Measurements from ENCODE around the gene COA1. TPM values are rescaled to one million over a fixed set of nuclear protein-coding genes. Genes with fewer than 3 reads are reported as not detected.
"Not testable (repeated sequence)": the region's sequence is repeated elsewhere in the genome, so short reads cannot be mapped to it uniquely, and the experiment has no call there.

COA1 gene, protein sequence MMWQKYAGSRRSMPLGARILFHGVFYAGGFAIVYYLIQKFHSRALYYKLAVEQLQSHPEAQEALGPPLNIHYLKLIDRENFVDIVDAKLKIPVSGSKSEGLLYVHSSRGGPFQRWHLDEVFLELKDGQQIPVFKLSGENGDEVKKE
- total RNA-seq: 10 to 100 TPM; 20.5 to 59.1 (median 42.3) TPM

DNA sequence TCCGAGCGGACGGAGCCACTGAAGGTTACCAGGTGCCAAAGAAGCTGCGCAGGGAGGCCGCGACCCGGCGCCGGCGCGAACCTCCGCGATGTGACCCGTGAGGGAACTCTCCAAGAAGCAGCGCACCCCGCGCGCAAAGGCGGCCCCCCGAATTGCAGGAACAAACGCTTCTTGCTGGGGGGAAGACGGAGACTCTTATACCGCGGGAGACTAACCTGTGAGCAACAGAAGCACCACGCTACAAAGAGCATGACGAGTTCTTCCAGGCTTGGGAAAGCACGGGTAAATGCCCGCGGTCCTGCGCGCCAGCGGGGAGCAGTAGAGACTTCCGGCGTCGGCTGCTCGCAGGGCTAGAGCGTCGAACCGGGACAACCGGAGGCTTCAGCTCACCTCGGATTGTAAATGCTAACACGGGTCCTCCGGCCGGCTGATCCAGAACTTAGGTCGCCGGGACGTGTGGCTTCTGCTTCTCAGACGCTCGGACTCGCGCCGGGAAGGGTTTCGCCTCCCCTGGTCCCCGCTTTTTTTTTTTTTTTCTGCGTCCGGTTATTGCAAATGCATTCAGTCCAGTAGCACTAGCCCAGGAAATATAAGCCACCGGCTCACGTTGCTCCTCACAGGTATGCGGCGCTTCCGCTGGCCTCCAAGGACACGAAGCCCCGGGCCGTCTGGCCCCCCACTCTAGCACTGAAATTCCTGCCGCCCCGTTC lies at the start of gene COA1:
TSS of gene COA1 (minus strand) at position 310 of the 710 bp plus-strand sequence. CDS start 80,909 bp downstream, outside the sequence.
- Histone ChIP-seq H3K36me3 (no peaks in the 10 kb centered on the region), H3K4me1 (peaks cover 0 to 51% (median 5%) of the 10 kb centered on the region in 3 donors), H3K27me3 (no peaks in the 10 kb centered on the region), H3K4me3 (peak within 1 kb of the TSS; percentile 72 to 96 (median 76)), H3K27ac (peak within 1 kb of the TSS; percentile 80 to 92 (median 87)), H3K9me3 (no peaks in the 10 kb centered on the region)
- WGBS, 2 donors: 0 to 1% methylated on average over 19 to 39 of the region's 66 CpGs
- intact Hi-C loops (cut with DNase I): loop anchor here (10.0 kb wide), 1 partner anchor 105 kb away; no protein-coding TSS in a partner anchor
- peak; percentile 42 for DNase-seq
- TF ChIP-seq, protein P1, sequence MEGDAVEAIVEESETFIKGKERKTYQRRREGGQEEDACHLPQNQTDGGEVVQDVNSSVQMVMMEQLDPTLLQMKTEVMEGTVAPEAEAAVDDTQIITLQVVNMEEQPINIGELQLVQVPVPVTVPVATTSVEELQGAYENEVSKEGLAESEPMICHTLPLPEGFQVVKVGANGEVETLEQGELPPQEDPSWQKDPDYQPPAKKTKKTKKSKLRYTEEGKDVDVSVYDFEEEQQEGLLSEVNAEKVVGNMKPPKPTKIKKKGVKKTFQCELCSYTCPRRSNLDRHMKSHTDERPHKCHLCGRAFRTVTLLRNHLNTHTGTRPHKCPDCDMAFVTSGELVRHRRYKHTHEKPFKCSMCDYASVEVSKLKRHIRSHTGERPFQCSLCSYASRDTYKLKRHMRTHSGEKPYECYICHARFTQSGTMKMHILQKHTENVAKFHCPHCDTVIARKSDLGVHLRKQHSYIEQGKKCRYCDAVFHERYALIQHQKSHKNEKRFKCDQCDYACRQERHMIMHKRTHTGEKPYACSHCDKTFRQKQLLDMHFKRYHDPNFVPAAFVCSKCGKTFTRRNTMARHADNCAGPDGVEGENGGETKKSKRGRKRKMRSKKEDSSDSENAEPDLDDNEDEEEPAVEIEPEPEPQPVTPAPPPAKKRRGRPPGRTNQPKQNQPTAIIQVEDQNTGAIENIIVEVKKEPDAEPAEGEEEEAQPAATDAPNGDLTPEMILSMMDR (IDR thresholded peaks at IDR 0.05): peak in 1 of 6 experiments; percentile 32
- TF ChIP-seq POLR2A (IDR thresholded peaks at IDR 0.05): peak in 1 of 4 donors; percentile 37

DNA sequence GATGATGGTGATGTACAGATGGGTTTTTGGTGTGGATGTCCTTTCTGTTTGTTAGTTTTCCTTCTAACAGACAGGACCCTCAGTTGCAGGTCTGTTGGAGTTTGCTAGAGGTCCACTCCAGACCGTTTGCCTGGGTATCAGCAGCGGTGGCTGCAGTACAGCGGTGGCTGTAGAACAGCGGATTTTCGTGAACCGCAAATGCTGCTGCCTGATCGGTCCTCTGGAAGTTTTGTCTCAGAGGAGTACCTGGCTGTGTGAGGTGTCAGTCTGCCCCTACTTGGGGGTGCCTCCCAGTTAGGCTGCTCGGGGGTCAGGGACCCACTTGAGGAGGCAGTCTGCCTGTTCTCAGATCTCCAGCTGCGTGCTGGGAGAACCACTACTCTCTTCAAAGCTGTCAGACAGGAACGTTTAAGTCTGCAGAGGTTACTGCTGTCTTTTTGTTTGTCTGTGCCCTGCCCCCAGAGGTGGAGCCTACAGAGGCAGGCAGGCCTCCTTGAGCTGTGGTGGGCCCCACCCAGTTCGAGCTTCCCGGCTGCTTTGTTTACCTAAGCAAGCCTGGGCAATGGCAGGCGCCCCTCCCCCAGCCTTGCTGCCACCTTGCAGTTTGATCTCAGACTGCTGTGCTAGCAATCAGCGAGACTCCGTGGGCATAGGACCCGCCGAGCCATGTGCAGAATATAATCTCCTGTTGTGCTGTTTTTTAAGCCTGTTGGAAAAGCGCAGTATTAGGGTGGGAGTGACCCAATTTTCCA lies 49.1 kb upstream of the COA1 start:
- Histone ChIP-seq H3K4me1 (peaks cover 0 to 36% (median 4%) of the 10 kb centered on the region in 3 donors), H3K36me3 (peaks cover 0 to 18% (median 0%) of the 10 kb centered on the region in 3 donors), H3K27ac (peak overlapping the region; percentile 44 to 87 (median 76)), H3K4me3 (peak overlapping the region in 3 of 4 donors; percentile 3 to 43 (median 18))
- TF ChIP-seq, protein P1 (IDR thresholded peaks at IDR 0.05): peak in 2 of 6 experiments; percentile 10 to 29
- intact Hi-C loops (cut with DNase I); H3K27me3 ChIP-seq; DNase-seq; H3K9me3 ChIP-seq: not testable (repeated sequence)
- 60 to 88% methylated on average over 1 to 8 of the region's 18 CpGs for WGBS, 2 donors

DNA sequence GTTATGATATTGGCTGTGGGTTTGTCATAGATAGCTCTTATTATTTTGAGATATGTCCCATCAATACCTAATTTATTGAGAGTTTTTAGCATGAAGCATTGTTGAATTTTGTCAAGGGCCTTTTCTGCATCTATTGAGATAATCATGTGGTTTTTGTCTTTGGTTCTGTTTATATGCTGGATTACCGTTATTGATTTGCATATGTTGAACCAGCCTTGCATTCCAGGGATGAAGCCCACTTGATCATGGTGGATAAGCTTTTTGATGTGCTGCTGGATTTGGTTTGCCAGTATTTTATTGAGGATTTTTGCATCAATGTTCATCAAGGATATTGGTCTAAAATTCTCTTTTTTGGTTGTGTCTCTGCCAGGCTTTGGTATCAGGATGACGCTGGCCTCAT lies 45.9 kb upstream of the COA1 start:
- H3K27ac ChIP-seq; intact Hi-C loops (cut with DNase I); H3K9me3 ChIP-seq; H3K27me3 ChIP-seq; DNase-seq; H3K4me3 ChIP-seq: not testable (repeated sequence)
- H3K36me3 ChIP-seq: peaks cover 4 to 32% (median 5%) of the 10 kb centered on the region in 3 donors
- H3K4me1 ChIP-seq: peaks cover 0 to 19% (median 4%) of the 10 kb centered on the region in 3 donors
- 100% methylated on average over 2 of the region's 2 CpGs for WGBS, 2 donors

DNA sequence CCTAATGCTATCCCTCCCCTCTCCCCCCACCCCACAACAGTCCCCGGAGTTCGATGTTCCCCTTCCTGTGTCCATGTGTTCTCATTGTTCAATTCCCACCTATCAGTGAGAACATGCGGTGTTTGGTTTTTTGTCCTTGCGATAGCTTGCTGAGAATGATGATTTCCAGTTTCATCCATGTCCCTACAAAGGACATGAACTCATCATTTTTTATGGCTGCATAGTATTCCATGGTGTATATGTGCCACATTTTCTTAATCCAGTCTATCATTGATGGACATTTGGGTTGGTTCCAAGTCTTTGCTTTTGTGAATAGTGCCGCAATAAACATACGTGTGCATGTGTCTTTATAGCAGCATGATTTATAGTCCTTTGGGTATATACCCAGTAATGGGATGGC lies 43.9 kb upstream of the COA1 start:
- DNase-seq; H3K9me3 ChIP-seq; H3K4me3 ChIP-seq; H3K27me3 ChIP-seq; H3K27ac ChIP-seq; intact Hi-C loops (cut with DNase I): not testable (repeated sequence)
- WGBS, 2 donors: 98 to 100% methylated on average over 1 to 4 of the region's 6 CpGs
- Histone ChIP-seq H3K36me3 (peaks cover 4 to 27% (median 5%) of the 10 kb centered on the region in 3 donors), H3K4me1 (peaks cover 4 to 24% (median 7%) of the 10 kb centered on the region in 3 donors)

DNA sequence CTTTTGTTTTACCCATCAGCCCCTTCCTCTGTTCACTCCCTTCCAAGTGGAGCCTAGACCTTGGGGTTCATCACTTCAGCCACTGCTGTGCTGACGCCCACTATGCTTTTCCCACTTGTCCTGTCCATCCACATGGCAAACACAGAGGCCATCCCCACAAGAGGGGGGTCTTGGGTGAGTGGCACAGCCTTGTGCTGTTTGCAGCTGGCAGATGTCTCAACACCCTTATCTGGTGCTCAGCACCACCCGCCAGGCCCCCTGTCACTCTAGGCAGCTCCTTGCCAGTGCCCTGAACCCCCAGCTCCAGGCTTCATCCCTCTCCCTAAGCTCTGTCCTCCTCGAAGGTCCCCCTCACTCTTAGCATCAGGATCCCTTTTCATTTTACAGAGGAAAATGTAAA lies 42.2 kb upstream of the COA1 start:
- H3K9me3 ChIP-seq: no peaks in the 10 kb centered on the region
- H3K36me3 ChIP-seq: peaks cover 4 to 27% (median 5%) of the 10 kb centered on the region in 3 donors
- peaks cover 4 to 39% (median 12%) of the 10 kb centered on the region in 3 donors for H3K4me1 ChIP-seq
- TF ChIP-seq, protein P1 (IDR thresholded peaks at IDR 0.05): no peak
- TF ChIP-seq POLR2A (IDR thresholded peaks at IDR 0.05): no peak
- DNase-seq: no peak
- no peaks in the 10 kb centered on the region for H3K27me3 ChIP-seq
- whole genome bisulfite sequencing, 2 donors: 76 to 83% methylated on average over 3 of the region's 3 CpGs
- intact Hi-C loops (cut with DNase I): no loop called here
- no peak overlapping the region for H3K4me3 ChIP-seq
- no peak overlapping the region for H3K27ac ChIP-seq

Data from esophagus squamous epithelium (tissue), 5 donors.